Femur (tissue), 1 donor: Measurements from ENCODE around the gene SAP25.
"Not testable (repeated sequence)": the region's sequence is repeated elsewhere in the genome, so short reads cannot be mapped to it uniquely, and the experiment has no call there.

Source experiments
- DNase-seq: peaks from one replicate; pipeline ENCODE4 v3.0.0-alpha.2; 2017

SAP25 gene

DNA sequence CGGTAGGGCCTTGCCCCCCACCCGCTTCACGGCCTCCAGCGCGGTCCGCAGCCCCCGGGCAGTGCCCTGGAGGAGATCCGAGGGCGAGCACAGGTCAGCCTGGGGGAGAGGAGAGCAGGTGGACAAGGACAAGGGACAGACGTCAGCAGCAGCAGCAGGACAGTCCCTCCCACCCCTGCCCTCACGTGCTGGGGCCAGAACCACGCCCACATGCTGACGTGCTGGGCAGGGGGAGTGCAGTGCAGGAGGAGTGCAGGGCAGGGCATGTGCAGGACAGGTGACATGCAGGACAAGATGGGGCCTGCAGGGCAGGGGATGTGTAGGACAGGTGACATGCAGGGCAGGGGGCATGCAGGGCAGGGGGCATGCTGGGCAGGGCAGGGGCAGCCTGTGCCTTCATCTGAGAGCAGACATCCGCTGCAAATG is 1.5 kb upstream of the SAP25 start:
- no peak for DNase-seq

DNA sequence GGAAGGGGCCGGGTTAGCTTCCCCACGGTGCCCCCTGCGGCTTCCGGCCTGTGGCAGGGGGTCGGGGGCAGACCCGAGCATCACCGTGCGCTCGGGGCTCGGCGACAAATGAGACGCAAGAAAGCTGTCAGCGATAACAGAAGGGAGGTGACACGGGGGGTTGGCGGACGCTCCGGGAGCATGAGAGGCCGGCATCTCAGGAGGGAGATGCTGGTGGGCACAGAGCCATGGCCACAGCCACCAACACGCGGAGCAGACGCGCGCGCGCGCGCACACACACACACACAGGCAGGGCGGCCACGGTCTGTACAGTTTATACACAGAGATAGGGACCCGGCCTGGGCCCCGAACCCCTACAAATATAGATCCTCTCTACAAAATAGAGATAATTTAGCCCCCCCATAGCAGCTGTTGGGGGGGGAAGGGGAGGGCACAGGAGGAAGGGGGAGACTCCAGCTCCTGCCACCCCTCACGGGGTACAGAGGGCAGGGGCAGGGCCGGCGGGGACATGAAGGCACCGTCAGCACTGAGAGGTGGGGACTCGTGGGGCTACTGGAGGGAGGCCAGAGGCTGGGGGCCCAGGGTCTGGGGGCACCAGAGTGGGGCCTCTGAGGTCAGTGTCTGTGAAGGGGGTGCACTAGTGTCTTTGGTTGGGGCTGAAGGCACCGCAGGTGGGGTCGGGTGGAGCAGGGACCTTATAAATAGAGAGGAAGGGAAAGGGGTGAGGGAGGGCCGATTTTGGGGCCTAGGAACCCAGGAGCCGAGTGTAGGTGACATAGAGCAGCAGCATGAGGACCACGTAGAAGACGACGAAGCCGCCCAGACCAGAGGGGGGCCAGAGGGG is 884 bp upstream of the SAP25 start:
- no peak for DNase-seq

DNA sequence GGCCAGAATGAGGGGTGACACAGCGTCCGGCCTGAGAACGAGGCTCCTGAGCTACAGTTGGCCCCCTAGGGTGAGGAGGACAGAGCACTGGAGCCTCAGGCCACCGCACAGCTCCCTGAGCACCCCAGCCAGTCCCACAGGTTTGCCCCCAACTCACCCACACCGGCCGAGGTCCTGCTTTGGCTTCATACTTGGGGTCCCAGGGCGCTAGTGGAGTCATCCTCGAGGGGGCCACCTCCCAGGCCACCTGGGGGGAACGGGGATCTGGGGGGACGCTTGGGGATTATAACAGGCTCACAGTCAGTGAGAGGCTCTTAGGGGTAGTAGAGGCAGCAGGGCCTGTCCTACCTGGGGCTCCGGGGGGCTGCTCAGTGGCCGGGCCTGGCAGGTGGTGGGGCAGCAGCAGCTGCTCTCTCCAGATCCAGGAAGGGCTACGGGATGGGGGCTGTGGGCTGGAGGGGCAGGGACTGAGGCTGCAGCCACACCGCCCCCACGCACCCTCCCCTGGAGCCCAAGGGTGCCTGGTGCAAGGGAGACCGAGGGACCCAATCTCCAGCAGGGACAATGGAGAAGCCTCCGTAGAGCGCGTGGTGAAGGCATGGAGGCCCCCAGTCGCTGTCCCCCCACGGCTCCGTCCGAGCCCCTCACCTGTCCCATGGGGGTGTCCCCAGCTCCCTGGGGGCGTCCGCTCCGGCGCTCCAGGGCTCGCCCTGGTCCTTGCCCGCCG is 588 bp downstream of the SAP25 start:
- DNase-seq: no peak

DNA sequence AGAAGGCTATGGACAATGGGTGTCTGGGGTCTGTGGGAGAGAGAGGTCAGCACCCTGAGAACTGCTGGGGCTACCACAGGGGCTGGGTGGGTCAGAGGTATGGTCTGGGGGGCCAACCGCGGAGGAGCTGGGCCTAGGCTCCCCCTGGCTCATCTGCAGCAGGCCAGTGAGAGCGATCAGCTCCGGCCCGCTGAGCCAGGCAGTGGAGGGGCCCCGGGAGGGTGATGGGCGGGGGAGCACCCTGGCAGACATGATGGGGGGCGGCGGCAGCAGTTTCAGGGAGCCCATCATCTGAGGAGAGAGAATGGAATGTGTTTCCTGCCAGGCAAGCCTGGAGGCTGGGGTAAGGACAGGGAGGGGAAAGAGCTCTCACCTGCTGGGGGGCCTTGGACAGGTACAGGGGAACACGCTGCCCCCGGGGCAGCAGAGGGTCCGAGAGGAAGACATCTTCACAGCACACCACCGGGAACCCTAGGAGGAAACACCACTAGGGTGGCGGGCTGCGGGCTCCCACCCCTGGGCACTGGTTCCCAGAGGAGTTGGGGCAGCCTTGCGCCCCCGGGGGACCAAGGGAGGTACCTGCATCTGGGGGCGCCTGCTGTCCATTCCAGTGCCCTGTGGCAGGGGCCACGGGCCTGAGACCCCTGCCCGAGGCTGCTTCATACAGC is 1.3 kb downstream of the SAP25 start:
- DNase-seq: no peak

DNA sequence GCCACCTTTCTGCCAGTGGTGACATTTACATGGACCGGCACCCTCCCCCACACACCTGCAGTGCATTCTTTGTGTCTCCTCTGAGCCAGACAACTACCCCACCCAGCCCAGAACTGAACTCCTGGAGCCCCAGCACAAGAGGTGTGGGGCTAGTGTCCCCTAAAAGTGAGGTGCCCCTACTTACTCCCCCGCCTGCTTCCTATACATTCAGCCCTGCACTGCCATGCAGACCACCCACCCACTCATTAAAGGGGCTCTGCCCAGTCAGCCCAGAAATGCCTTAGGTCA is 1.9 kb downstream of the SAP25 start:
- no peak for DNase-seq

DNA sequence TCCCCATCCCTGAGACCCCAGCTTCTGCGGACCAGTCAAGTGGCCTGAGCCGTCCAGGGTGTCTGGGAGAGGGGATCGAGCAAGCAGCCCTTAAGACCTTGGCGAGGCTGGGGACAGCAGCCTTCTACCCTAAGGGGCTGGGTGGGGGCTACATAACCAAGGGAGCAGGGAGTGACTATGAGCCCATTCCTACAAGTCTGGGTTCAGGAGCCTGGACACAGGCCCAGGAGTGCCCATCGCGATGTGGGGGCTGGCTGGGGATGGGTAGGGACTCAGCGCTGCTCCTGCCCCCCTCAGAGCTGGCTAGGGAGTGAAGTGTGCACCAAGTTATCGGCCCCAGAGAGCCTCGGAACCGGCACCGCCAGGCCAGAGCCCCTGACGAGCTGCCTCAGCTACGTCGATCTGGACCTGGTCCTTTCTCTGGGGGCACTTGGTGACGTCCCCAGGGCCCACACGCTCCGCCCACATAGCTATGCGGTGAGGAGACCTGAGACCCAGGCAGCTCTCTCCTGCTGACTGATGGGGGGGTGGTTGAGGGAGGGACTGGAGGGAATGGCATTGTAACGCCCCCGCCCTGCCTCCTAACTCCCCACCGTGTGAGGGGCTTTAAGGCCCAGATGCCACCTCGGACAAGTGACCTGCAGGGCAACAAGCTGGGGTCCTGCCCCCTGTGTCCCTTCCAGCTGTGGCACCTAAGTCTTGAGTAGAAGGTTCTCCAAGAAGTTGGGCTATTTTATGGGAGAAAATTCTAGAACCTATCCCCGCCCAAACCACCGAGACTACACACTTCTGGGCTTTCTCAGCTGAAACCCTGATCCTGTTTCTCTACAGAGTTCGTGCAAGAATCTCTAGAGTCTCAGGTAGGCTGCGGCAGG is 2.5 kb downstream of the SAP25 start:
- DNase-seq: peak; percentile 28

DNA sequence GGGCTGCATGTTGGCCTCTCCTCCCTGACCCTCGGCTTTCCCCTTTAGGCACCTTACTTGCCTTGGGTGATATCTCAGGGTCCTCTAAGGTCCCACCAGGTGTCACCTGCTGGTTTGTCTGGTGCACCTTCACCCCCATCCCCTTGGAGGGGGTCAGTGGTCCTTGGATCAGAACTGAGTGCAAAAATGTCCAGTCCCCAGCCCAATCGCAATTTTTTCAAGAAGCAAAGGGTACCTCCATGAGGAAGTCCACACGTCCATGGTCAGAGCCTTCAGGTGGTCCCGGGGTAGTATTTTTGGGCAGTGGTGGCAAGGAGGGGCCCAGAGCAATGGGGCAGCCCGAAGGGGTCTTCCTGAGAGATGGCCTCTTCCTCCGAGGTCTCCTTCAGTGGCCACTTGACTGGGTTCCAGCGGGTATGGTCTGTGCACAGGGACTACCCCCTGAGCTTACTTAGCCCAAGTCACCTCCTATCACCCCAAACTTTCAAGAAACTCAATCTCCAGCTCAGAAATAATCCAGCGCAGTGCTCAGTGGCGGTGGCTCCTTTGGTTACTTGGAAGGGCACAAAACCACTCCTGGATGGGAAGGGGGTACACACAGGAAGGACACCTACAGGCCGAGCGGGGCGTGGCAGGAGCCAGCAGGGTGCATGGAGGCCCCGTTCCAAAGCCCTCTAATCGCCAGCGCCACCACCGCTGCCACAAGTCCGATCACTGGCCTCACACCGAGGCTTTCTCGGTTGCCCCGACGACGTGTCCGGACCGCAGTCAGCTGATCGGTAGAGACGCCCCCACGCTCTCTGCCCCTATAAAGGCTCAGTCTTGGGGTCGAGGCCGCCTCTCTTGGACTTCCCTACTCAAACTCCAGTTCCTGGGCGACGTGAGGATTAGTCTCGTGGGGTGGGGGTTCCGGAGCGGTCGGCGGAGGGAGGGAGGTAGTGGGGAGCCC is 4.5 kb downstream of the SAP25 start:
- peak; percentile 69 for DNase-seq

DNA sequence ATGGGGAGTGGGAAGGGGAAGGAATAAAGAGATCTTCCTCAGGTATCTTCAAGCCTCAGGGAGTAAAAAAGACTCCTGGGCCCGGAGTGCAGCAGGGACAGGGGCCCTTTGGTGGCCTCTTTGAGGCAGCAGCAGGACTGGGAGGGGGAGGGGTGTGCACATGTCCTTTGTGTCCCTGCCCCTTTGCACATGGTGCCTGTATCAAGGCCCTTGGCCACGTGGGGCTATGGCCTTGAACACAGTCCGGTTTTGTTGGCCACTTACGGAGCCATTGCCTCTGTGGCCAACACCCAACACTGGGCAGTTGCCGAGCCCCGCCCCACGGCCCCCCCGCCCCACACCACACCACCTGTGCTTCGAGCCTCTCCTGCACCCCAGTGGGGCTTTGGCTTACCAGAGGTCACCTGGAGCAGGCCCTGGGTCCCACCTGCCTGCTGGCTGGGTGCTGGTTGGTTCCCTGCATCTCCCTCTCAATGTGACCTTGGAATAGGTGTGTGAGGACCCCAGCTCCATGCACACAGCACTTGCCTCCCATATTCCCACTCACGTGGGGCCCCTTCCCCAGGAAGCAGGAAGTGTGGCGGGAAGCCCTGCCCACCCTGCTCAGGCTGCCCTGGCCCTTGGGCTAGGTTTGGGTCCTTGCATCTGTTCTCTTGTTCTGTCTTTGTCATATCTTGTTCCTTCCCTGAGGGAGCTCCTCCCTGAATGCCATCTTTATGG is 5.4 kb downstream of the SAP25 start:
- no peak for DNase-seq

DNA sequence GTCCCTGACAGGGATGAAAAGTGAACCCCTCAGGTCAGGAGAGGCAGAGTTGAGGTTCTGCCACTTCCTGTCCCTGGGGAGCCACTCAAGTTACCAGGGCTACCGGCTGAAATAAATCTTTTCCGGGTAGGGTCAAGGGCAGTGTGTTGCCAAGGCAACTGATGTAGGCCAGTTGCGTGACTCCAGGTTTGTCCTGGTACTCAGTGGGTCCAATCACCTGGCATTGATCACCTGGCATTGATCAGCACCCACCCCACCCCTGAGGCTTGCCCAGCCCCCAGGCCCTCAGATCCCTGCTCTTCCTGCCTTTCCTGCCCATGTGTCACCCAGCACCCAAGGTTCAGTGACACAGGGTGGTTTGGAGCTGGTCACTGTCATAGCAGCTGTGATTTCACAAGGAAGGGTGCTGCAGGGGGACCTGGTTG is 5.9 kb downstream of the SAP25 start:
- no peak for DNase-seq

DNA sequence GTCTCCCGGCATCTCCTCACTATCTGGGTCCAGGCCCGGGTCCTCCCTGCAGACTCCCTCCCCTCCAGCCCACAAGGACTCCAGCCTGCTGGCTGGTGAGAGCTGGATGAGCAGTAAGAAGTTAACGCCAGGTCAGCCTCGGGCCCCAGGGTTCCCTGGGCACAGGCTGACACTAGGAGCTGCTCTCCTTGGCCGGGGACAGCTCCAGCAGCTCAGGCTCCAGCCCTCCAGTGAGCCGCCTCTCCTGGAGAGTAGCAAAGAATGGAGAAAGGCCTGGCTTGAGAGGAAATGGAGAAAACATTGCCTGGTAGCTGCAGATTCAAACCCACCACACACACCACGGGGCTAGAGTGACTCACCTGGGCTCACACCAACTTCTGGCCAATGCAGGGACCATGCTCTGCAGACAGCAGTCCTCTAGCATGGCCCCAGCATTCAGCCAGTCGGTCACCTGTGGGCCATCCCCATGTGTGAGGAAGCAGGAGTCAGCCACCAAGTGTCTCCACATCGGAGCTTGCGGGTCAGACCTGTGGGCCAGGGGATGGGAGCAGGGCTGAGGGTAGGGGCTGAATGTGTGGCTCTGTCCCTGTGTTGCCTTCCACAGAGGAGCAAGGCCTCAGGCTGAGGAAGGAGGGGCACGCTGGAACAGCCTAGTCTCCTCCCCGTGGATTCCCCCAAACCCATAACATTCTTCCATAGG is 6.5 kb downstream of the SAP25 start:
- no peak for DNase-seq

DNA sequence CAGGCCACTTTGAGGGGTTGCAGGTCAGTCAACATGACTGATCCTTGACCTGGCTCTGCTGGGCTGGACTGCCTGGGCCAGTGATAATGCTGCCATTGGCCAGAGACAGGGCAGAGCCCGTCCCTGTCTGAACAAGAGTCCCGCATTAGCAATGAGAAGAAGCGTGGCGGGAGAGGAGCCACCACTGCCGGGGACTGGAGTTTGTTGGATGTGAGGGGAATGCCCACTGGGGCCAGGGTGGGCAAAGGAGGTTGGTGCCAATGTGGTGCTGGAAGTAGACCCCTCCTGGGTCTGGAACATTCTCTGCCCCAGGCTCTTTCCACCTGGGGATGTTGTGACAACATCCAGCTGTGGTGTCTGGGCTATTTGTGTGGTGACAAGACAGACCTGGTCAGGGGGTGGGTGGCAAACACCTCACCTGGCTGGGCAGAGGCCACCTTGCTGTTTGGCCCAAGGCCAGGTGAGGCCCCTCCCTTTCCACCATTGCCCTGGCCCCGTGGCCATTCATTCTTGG is 7.6 kb downstream of the SAP25 start:
- no peak for DNase-seq

DNA sequence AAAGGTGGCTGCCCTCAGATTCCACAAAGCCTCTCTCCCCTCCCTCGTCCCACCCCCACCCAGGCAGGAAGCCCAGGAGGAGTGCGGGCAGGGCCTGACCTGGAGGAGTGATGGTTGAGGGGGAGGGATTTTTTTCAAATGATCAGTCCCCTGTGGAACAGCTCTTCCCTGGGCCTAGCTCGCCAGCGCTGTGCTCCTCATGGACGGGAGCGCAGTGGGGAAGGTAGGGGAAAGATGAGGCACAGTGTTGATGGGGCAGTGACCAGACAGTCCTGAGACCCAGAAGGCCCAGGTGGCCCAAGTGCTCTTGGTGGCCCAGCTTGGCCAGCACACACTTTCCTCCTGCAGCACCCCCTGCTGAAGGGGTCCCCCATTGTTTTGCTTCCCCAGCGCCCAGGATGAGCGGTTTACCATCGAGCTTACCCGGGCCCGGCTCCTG is 8.5 kb downstream of the SAP25 start:
- no peak for DNase-seq

DNA sequence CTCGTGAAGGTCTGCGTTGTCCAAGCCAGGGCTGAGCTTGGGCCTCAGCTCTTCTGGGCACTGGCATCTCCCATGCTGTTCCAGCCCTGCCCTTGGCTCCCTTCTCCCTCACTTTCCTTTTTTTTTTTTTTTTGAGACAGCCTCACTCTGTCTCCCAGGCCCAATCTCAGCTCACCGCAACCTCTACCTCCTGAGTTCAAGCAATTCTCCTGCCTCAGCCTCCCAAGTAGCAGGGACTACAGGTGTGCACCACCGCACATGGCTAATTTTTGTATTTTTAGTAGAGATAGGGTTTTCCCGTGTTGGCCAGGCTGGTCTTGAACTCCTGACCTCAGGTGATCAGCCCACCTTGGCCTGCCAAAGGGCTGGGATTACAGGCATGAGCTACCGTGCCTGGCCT is 9.3 kb downstream of the SAP25 start:
- DNase-seq: not testable (repeated sequence)

DNA sequence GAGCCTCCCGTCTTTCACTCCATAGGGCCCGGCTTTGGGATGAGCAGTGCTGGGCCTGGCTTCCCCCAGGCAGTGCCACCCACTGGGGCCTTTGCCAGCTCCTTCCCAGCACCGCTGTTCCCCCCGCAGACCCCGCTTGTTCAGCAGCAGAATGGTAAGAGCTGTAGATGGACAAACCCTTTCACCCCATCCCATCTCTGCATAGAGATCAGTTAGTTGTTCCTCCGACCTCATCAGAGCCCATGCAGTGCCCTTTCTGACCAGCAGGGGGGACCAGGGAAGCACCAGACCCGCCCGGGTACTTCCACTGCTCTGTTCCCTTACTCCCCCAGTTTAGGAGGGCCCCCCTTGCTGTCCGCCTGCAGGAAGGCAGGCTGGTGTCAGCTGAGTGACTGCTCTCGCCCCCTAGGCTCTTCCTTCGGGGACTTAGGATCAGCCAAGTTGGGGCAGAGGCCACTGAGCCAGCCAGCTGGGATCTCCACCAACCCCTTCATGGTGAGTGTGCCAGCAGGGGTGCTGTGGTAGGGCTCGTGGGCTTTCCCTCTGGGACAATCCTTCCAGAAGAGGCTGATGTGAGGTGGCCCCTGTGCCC is 9.8 kb downstream of the SAP25 start:
- peak; percentile 81 for DNase-seq

DNA sequence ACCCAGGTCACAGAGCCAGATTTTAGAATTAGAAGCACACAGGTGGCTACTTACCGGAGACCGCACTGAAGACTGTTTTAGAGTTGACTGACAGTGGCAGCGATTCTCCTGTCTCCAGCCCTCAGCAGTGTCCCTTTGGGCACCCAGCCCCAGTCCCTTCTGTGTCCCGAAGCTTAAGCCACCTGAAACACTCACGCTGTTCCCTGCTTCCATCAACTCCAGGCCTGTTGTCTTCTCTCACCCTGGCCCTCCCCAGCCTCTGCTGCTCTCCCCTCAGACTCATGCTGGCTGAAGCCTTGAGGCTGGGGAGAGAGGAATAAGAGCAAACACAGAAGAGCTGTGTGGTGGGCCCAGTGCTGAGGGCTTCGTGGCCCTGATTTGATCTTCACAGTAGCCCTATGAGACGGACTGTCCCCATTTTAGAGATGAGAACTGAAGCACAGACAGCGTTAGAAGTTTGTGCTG is 10.6 kb downstream of the SAP25 start:
- no peak for DNase-seq

DNA sequence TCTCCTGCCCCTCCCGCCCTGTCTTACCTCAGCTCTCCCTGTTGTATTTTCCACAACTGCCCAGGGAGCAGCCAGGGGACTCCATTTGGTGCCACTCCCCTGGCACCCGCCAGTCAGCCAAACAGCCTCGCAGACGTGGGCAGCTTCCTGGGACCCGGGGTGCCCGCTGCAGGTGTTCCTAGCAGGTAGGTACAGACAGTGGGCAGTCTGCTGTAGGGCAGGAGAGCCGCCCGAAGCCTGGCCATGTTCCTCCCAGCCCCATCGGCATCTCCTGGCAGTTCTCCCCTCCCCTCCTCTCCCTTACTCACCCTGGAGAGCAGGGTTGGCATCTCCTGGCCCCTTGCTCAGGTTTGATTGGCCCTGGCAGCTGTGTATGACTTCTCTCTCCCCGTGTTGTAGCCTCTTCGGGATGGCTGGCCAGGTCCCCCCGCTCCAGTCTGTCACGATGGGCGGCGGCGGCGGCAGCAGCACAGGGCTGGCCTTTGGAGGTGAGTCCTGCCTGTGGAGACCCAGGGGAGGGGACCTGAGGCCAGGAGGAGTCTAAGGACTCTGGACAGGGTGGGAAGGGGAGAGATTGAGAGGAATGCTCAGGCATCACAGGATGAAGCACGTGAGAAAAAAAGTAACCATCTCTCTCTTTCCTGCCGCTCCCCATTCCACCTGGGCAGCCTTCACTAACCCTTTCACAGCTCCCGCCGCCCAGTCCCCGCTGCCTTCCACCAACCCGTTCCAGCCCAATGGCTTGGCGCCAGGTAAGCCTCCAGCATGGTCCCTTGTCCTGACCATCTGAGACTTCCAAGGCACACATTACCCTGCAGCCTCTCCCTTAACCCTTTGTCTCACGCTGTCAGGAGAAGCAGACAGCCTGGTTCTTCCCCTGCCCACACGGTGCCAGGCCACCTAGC is 11.3 kb downstream of the SAP25 start:
- no peak for DNase-seq

DNA sequence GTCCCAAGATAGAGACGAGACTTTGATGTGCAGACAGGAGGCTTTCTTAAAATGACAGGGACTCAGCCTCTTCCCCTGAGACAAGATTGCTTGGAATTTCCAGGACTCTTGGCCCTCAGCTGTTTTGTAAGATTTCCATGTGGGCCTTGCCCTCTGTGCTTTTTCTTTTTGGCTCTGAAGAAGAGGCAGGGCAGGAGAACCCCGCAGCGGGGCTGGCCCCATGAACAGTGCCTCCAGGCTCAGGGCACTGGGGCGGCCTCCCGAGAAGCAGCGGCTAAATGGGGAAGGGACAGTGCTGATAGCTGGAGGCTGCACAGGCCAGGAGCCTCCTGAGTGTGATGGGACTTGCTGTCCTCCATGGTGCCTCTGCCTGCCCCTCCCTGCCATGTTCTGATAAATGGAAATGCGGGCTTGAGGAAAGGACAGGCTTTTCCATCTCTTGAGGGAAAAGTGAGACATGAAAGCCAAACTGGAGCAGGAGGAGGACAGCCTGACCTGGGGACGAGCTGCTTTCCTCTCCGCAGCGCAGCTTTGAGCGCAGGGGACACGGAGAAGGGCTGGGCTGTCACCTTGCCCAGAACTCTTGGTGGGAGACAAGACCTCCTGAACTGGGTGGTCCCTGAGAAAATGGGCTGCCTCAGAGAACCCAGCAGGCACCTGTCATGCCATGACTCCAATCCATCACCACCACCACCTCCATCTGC is 12.1 kb downstream of the SAP25 start:
- DNase-seq: no peak

DNA sequence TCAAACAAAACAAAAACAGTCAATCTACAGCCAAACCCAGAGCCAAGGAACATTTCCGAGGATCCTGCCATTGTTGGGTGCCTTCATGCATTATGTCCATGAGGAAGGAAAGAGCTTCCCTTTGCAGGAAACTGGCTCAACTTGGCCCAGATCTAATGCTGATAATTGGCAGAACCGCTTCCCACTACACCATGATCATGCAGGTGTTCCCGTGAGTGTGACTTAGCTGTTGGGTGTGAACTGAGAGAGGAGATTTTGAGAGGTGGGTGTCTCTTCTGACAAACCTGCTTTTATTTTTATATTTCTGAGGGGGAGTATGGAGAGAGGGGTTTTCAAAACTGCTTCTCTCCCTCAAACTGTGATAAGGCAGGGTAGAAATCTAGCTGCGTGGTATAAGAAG is 14.6 kb downstream of the SAP25 start:
- no peak for DNase-seq
